Measurements from ENCODE around the gene CELF2.

The CELF2 gene

DNA sequence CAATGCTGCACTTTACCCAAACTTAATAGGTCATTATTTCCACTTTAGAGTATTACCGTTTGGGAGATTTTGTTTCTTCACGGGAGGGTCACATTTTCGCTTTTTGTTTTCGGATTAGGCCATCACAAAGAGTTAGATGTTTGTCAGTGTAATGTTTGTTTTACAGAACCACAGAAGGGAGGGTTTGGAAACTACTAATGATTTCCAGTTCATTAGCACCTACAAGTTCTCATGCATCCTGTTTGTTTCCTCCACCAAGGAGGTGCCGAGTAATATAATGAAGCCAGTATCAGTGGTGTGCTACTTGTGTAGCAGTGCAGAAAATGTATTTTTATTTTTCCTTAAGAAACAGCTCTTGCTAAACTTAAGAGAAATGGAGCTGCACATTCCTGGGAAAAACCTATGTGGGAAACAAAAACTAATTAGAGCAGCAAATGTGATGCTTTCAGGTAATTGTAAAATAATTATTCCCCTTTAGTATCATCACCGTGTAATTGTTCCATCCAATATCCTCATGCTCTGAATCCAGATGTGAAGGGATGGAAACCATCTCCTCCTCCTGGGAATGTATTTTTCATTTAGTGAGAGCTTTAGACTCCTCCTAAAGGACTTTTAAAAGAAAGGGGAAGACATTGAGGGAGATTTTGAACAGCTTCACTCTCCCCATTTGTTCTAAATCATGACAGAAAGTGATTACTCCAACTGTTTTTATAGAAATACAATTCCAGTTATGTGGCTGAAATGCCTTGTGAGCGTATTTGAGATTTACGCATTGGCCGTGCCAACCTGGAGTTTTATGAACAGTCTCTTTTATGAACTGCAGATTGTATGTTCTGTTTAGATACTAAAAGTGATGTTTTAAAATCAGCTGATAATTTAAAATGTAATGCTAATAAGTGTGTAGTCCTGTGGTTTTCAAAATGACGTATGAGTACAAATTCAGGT is 5.6 kb downstream of the CELF2 start:
- no peak for DNase-seq

- DNase-seq, result no peak
These were observed 6.9 kb downstream of the CELF2 start for GRCh38 chr10:11024596-11024995.

DNA sequence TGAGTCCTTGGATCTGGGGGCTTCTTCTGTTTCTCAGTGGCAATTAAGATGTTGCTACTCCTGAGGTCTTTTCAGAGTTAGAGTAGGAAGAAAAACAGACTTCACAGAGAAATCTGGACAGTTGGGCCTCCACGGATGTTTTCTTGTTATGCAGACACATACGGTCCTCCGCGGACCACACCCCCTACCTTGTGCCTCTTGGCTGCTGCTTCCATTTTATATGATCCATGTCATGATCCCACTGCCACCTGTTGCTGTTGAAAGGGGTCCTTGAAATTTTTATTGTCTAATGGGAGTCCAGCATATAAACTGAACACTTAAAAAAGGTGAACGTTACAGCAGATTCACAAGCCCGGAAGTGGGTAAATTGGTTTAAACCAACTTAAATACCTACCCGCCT is 8.3 kb downstream of the CELF2 start:
- no peak for DNase-seq

DNA sequence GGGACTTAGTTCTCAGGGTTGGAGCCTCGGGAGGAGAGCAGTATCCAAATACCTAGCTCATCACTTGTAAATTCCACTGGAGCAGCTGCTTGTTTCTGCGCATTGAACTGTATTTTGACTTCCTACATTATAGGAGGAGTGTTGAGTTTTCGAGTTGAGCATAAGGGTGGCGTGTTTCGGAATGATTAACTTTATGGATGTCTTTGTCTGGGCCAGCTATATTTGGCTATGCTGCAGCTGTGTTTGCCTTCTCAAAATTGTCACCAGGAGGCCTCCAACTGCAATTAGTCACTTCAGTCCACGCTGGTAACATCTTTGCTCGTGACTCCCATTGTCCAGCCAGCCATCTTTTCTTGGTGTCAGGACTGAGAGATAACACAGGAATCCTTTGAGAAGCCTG is 9.1 kb downstream of the CELF2 start:
- DNase-seq, result peak; percentile 10

GRCh38 chr10:11034762-11035161 is 17.1 kb downstream of the CELF2 start:
- no peak for DNase-seq

GRCh38 chr10:11035301-11035991 is 17.8 kb downstream of the CELF2 start:
- no peak for DNase-seq

DNA sequence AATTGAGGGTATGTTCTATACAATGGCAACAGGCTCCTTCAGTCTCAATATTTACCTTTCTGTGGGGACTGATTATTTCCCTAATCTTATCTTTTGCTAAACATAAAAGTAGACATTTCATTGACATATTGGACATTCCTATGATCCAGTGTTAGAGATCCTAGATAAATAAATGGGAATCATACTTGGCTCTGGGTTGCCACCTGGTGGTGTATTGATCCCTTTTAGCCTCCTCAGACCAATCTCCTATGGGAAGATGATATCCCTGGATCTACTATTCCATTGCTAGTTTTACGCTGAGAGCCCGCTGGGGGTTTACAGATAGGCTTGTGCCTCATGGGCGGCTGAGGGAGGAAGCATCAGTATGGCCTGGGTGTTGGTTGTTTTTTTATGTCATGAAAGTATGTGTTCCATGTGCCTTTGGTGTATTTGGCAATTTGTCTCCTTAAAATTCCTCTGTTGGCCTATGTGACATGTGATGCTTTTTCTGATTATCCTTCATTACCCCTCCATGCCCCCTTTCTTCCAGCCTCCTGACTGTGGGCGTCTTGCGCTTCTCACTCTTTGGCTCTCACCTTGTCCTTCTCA is 18.8 kb downstream of the CELF2 start:
- peak; percentile 74 for DNase-seq

GRCh38 chr10:11037991-11038390 is 20.3 kb downstream of the CELF2 start:
- DNase-seq, result no peak

DNA sequence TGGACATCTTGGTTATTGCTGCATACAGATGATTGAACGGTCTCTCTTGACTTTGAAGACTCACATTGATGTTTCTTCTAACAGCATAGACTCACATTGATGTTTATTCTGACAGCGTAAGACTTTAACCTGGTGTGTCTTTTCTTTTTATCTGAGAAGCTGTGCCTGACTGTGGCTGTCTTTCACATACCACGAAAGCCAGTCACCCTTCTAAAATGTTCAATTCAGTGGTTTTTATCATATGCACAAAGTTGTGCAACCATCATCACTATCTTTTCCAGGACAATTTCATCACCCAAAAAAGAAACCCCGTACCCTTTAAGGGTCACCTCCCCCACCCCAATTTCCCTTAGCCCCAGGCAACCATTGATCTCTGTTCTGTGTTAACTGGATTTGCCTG is 24.7 kb downstream of the CELF2 start:
- no peak for DNase-seq

- no peak for DNase-seq
These were observed 25.4 kb downstream of the CELF2 start for GRCh38 chr10:11043039-11043438.

DNA sequence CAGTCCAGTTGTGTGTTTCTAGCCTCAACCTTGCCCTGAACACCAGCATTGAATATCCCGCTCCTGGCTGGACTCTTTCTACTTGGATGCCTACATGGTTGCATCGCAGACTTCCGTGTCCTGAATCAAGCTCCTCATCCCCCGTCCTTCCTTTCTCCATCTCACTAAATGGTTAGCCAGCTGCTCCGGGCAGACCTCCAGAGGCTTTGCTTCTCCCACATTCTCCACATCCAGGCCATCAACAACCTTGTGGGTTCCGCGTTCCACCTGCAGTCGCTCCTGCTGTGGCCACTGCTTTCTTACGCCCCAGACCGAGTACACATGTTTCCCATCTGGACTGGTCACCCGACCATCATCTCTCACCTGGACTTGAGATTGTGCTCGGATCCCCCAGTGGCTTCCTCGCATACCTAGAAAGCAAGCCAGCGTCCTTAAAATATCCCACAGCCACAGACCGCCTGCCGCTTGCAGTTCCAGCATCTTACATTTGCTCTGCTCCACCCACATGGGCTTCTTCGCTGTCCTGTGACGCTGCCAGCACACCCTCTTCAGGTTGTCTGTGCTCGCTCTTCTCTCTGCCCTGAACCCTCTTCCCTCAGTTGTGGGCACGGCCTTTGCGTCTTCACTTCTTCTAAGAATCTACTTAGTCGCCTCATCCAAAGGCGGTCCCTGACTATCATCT is 25.9 kb downstream of the CELF2 start:
- no peak for DNase-seq

DNA sequence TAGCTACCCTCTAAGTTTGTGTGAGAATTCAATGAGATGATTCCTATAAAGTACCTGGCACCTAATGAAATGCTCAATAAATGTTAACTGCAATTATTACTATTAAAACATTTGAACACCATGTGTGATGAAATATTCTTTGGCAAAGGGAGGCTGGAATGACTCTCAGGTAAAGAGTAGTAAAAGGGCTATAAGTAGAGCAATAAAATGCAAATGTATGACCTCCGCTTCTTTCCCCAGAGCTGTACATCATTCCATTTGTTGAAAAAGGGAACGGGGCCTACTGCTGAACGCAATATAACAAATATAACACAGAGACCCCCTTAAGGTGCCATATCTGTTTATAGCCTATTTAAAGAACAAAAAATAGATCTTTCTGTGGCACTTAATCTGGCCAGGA is 27.8 kb downstream of the CELF2 start:
- no peak for DNase-seq

- no peak for DNase-seq
These were observed 28.5 kb downstream of the CELF2 start for GRCh38 chr10:11045995-11046775.

DNA sequence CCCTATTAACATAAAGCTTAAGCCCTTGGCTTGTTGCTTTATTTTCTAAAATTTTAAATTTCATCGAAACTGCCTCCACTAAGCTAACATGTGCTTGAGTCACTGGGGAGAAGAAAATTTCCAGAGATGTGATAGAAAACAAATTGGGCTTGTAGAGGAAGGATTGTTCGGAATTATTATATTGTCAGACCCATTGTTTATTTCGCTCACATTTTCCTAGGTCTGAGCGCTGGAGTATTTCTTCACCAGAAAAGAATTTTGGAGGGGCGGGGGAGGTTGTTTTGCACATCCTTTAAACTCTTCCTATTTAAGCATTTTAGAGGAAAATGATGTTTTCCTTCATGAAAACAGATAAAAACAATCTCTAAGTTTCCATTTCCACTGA is 29.1 kb downstream of the CELF2 start:
- no peak for DNase-seq

DNA sequence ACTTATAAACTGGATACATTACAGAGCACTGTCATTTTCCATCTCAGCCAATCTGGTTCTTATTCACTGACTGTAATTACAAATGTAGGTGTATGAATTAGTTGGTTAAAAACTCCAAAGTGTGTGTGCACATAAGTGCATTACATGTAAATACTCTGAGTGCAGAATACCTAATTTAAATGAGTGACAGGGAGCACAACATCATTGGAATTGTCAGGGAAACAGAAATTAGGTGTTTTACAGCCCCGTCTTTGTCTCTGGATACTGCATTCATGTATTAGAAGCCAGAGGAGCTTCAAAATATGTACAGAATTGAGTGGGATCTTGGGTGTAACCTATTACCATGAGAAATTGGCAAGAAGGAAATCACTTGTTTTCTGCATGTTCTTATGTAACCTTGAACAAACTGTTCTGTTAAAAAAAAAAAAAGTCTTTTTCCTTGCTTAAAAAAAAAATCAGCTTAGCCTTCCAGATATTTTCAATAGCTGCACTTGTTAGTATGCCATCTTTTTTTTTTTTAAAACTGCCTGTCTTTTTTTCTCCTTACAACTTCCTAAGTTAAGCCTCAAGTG is 31.1 kb downstream of the CELF2 start:
- no peak for DNase-seq

DNA sequence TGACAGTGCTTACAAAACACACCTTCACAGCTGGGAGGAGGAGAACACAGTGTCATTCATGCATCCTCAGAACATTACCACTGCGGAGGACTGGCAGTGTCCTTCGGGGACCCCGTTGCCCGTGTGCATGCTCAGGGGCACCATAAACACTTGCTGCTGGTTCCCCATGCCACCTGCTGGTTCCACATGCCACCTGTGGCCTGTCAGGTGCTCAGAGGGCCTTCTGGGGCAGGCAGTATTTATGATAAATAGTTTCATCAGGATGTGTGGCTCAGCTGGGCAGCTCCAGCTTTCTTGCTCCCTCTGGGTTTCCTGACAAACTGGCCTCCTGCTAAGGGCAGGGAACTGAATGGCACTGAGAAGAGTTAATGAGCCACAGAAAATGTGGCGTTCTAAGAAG is 32.1 kb downstream of the CELF2 start:
- DNase-seq, result no peak

GRCh38 chr10:11050301-11051287 is 32.9 kb downstream of the CELF2 start:
- no peak for DNase-seq

GRCh38 chr10:11057018-11057417 is 39.3 kb downstream of the CELF2 start:
- peak; percentile 50 for DNase-seq

GRCh38 chr10:11057448-11057847 is 39.8 kb downstream of the CELF2 start:
- DNase-seq, result no peak

- peak; percentile 54 for DNase-seq
These were observed 40.3 kb downstream of the CELF2 start for GRCh38 chr10:11057994-11058393.

- DNase-seq, result no peak
These were observed 41.3 kb downstream of the CELF2 start for GRCh38 chr10:11058965-11059364.

Data from eye (tissue), 1 donor.